Gastrocnemius medialis (tissue), 4 donors: ENCODE data around the gene TP53TG3D. TPM values are rescaled to one million over a fixed set of nuclear protein-coding genes. Genes with fewer than 3 reads are reported as not detected.
"Not testable (repeated sequence)": the region's sequence is repeated elsewhere in the genome, so short reads cannot be mapped to it uniquely, and the experiment has no call there.

Source experiments
- ATAC-seq, 2 donors: fragments of 150-250 bp; one replicate each; pipeline ENCODE4 v1.9.1; 2016
- DNase-seq, 2 donors: peaks; one replicate each; pipeline ENCODE4 v3.0.0-alpha.2; 2019
- H3K27ac ChIP-seq, 4 donors: fragments of 200-600 bp; sonication (generic); 1 replicate in 1 of 4; 2 replicates in 3 of 4; pipeline ENCODE4 v1.5.1; 2016 to 2018; ENCODE audit warnings: mild to moderate bottlenecking in 2 of 4, moderate library complexity in 1 of 4
- H3K27me3 ChIP-seq, 3 donors: fragments of 200-600 bp; sonication (generic) in 2 of 3; 1 replicate in 1 of 3; 2 replicates in 2 of 3; pipeline versions ENCODE4 v1.5.1 to v1.6.0; 2016 to 2019; ENCODE audit warnings: mild to moderate bottlenecking in 1 of 3, moderate library complexity in 1 of 3
- H3K36me3 ChIP-seq, 2 donors: fragments of 200-600 bp; sonication (generic) in 1 of 2; one replicate each; pipeline ENCODE4 v1.5.1; 2017 to 2018
- H3K4me1 ChIP-seq, 2 donors: fragments of 200-600 bp; sonication (generic) in 1 of 2; one replicate each; pipeline ENCODE4 v1.5.1; 2016 to 2017; ENCODE audit warnings: mild to moderate bottlenecking in 2 of 2
- H3K4me3 ChIP-seq, 4 donors: fragments of 200-600 bp; sonication (generic) in 3 of 4; 1 replicate in 1 of 4; 2 replicates in 3 of 4; pipeline ENCODE4 v1.5.1; 2016 to 2019; ENCODE audit warnings: mild to moderate bottlenecking in 2 of 4
- H3K9me3 ChIP-seq, 3 donors: fragments of 200-600 bp; sonication (generic) in 2 of 3; 1 replicate in 1 of 3; 2 replicates in 2 of 3; pipeline ENCODE4 v1.5.1; 2016 to 2019
- in situ Hi-C, 4 donors: fragments of 200-750 bp; cut with MboI; loops; one replicate each; pipeline versions ENCODE4 v1.15.0 to v1.8.0; 2017; ENCODE audit warnings: low sequenced_read_pairs in 4 of 4
- intact Hi-C: fragments of 100-400 bp; cut with DNase I; formaldehyde crosslinking; loops from one replicate; pipeline ENCODE4 v1.15.1; 2023; ENCODE audit warnings: low total_unique reads
- total RNA-seq, 4 donors: library from RNA; depleted of rRNA; stranded (reverse); fragments of >200 nt; gene quantifications; one replicate each; pipeline versions ENCODE4 v1.1.0 to v1.2.3, GENCODE V29; 2016

Gene TP53TG3D
- total RNA-seq, 4 donors from 2014 or later: 0.16 to 1.4 TPM; not detected in 2

DNA sequence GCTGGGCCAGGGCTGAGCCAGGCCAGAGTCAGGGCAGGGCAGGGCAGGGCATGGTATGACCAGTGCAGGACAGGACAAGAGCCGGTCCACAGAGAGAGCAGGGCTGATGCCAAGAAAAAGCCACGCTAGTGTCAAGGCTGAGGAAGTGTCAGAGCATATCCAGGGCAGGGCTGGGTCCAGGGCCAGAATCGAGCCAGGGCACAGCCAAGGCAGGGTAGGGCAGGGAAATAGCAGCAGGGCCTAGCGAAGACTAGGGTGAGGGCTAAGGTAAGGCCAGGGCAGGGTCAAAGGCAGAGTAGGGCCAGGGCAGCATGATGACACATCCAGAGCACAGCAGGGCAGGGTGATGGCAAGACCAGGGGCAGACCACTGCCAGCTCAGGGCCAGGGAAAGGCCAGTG, 49.7 kb downstream of the TP53TG3D start:
- in situ Hi-C loops, ATAC-seq: not testable (repeated sequence)

More for the DNA sequence above, 49.7 kb downstream of the TP53TG3D start:
- intact Hi-C loops, DNase-seq, H3K9me3 ChIP-seq, H3K27me3 ChIP-seq, H3K27ac ChIP-seq, H3K4me1 ChIP-seq, H3K36me3 ChIP-seq, H3K4me3 ChIP-seq: not testable (repeated sequence)
